Thymus (tissue), 11 donors: ENCODE data around the gene TP53I3. TPM values are rescaled to one million over a fixed set of nuclear protein-coding genes. Genes with fewer than 3 reads are reported as not detected.

ENCODE experiments used
- DNase-seq, 9 donors: peaks; one replicate each; pipeline ENCODE4 v3.0.0-alpha.2; 2013; ENCODE audit warnings: low spot score in 9 of 9, low read depth in 6 of 9, missing footprints in 1 of 9
- H3K27ac ChIP-seq, 2 donors: one replicate each; pipeline ENCODE4 v1.5.1; 2013; ENCODE audit warnings: control low read depth in 1 of 2, low read depth in 1 of 2, low read length in 1 of 2, mild to moderate bottlenecking in 1 of 2, moderate library complexity in 1 of 2
- H3K27me3 ChIP-seq, 2 donors: one replicate each; pipeline ENCODE4 v1.5.1; 2013; ENCODE audit warnings: low read length in 1 of 2; ENCODE audit not compliant: control insufficient read depth in 2 of 2, insufficient read depth in 1 of 2
- H3K36me3 ChIP-seq, 2 donors: one replicate each; pipeline ENCODE4 v1.5.1; 2013; ENCODE audit warnings: low read length in 1 of 2, mild to moderate bottlenecking in 1 of 2, moderate library complexity in 1 of 2; ENCODE audit not compliant: control insufficient read depth in 2 of 2, insufficient read depth in 2 of 2
- H3K4me1 ChIP-seq, 2 donors: one replicate each; pipeline ENCODE4 v1.5.1; 2013; ENCODE audit warnings: low read length in 2 of 2; ENCODE audit not compliant: control insufficient read depth in 2 of 2, insufficient read depth in 2 of 2
- H3K4me3 ChIP-seq, 2 donors: one replicate each; pipeline ENCODE4 v1.5.1; 2013; ENCODE audit warnings: low read length in 2 of 2, control low read depth in 1 of 2, mild to moderate bottlenecking in 1 of 2
- H3K9me3 ChIP-seq, 2 donors: one replicate each; pipeline ENCODE4 v1.5.1; 2013; ENCODE audit warnings: low read length in 1 of 2, mild to moderate bottlenecking in 1 of 2; ENCODE audit not compliant: control insufficient read depth in 2 of 2, insufficient read depth in 1 of 2
- WGBS: extraction: QIAGEN DNeasy Blood & Tissue Kit; methylation state at CpG from one replicate; pipeline ENCODE4 v1.1.7; 2013; 5-methylcytosine and 5-hydroxymethylcytosine counted together
- polyA plus RNA-seq: library from polyadenylated mRNA; stranded (reverse); fragments of 200-250 nt; gene quantifications from one replicate; pipeline ENCODE4 v1.2.3, GENCODE V29; 2013
- total RNA-seq: library from RNA; stranded (reverse); fragments of 120-200 nt; gene quantifications from one replicate; pipeline ENCODE4 v1.2.4, GENCODE V29; 2013
- donor health status: healthy.

Gene TP53I3
- total and polyA plus RNA-seq, 2 donors, result 30.0 to 31.3 TPM

DNA sequence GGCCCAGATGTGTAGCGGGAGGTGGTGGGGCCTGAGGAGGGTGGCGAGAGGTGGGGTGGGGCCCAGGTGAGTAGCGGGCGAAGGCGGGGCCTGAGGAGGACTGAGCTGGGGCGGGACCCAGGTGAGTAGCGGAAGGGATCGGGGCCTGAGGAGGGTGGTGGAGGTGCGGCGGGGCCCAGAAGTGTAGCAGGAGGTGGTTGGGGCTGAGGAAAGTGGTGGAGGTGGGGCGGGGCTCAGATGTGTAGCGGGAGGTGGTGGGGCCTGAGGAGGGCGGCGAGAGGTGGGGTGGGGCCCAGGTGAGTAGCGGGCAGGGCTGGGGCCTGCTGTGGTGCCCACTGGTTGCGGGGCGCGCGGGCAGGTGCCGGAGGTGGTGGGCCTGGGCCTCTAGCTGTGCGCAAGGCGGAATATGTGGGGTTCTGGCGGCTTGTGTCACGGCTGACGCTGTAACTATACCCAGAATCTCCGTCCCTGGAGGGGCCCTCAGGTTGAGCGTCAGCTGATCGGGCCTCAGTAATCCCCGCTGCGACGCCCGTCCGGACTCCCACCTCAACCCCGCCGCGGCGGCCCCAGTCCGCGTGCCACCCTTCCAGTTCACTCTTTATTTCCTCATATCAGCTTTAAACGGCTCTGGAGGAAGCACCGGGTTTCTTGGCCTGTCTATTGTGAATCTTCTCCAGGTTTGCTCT lies 7.6 kb downstream of the TP53I3 start:
- Histone ChIP-seq H3K27me3 (no peaks in the 10 kb centered on the region), H3K36me3 (peaks cover 3 to 25% of the 10 kb centered on the region in 2 donors), H3K4me1 (peaks cover 3 to 11% of the 10 kb centered on the region in 2 donors), H3K4me3 (peak overlapping the region; percentile 81), H3K27ac (peak overlapping the region; percentile 91 to 92), H3K9me3 (no peaks in the 10 kb centered on the region)
- WGBS, result 2% methylated on average over 41 of the region's 41 CpGs
- DNase-seq, result peak in 2 of 9 donors; percentile 8 to 25

DNA sequence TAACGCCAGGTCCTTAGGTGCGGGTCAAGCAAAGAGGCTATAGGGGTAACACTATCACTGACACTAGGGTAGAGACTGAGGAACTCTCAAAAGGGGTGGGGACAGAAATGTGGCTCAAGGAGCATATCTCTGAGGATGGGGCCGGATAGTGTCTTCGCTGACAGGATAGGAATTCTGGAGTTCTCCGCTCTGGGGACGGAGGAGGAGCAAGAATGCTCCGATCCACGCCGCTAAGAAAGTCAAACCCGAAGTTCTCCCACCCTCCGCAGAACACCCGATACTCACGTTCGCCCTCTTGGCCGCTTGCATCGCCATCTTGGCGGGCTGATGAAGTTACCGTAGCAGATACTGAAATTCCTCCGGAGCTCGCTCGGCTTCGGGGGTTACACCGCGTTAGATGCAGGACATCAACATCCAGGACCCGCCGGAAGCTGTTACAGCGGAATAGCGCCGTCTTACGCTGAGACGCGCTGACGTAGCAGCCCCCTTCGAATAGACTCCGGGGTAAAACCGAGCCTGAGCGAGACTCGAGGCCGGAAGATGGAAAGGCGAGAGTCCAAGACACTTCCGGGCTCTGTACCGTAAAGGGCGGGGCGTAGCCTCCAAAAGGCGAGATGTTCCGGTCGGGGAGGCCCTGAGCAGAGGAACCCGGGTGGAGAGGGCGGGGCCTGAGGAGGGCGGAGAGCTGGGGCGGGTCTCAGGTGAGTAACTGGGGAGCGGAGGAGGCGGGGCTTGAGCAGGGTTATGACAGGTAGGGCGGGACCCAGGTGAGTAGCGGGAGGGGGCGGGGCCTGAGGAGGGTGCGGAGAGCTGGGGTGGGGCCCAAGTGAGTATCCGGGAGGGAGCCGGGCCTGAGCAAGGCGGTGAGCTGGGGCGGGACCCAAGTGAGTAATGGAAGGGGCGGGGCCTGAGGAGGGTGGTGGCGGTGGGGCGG lies 8.5 kb downstream of the TP53I3 start, which contains the start of gene SF3B6:
SF3B6 (minus strand) TSS at position 412 of the 934 bp plus-strand sequence; CDS start at position 315, 97 bp downstream.
- Histone ChIP-seq H3K36me3 (peaks cover 6 to 25% of the 10 kb centered on the region in 2 donors), H3K4me1 (peaks cover 3 to 11% of the 10 kb centered on the region in 2 donors), H3K27ac (peak within 1 kb of the TSS; percentile 92 to 96), H3K9me3 (no peaks in the 10 kb centered on the region), H3K4me3 (peak within 1 kb of the TSS; percentile 81), H3K27me3 (no peaks in the 10 kb centered on the region)
- WGBS, result under 1% methylated on average over 64 of the region's 64 CpGs
- DNase-seq, result peak; percentile 97 to 100 (median 99)

DNA sequence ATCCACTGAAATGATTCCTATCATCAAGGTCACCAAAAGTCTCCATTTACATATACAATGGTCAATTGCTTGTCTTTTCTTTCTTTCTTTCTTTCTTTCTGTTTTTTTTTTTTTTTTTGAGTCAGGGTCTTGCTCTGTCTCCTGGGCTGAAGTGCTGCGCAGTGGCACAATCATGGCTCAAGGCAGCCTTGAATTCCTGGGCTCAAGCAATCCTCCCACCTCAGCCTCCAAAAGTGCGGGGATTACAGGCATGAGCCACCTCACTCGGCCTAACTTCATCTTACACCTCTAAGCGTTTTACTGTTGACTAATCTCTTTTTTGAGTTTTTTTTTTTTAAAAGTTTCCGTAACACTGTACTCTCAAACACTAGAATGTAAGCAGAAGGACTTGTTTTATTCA lies 9.4 kb downstream of the TP53I3 start:
- H3K36me3 ChIP-seq, result peaks cover 5 to 25% of the 10 kb centered on the region in 2 donors
- no peaks in the 10 kb centered on the region for H3K27me3 ChIP-seq
- peaks cover 3 to 11% of the 10 kb centered on the region in 2 donors for H3K4me1 ChIP-seq
- no peaks in the 10 kb centered on the region for H3K9me3 ChIP-seq
- no peak overlapping the region for H3K27ac ChIP-seq
- peak overlapping the region; percentile 81 for H3K4me3 ChIP-seq
- no peak for DNase-seq
- 83% methylated on average over 5 of the region's 5 CpGs for WGBS

DNA sequence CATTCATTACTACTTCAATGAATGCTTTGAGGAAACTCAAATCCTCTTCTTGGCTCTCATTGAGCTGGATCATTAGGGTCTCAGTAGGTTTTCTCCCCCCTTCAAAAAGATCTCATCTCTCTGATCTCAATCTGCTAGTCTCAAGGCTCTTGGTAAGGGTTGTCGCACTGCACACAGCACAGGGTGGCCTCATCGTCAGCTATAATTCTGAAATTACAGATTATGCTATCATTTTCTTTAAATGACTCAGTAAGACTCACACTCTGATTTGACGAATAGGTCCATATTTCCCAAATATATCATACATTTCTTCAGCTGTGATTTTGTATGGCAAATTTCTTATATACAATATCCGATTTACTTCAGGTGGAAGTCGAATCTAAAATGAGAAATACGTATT lies 10.8 kb downstream of the TP53I3 start:
- H3K36me3 ChIP-seq, result peaks cover 14 to 31% of the 10 kb centered on the region in 2 donors
- no peak overlapping the region for H3K27ac ChIP-seq
- no peak for DNase-seq
- H3K4me3 ChIP-seq, result no peak overlapping the region
- WGBS, result 96% methylated on average over 6 of the region's 6 CpGs
- no peaks in the 10 kb centered on the region for H3K9me3 ChIP-seq
- peaks cover 3 to 11% of the 10 kb centered on the region in 2 donors for H3K4me1 ChIP-seq
- H3K27me3 ChIP-seq, result no peaks in the 10 kb centered on the region

DNA sequence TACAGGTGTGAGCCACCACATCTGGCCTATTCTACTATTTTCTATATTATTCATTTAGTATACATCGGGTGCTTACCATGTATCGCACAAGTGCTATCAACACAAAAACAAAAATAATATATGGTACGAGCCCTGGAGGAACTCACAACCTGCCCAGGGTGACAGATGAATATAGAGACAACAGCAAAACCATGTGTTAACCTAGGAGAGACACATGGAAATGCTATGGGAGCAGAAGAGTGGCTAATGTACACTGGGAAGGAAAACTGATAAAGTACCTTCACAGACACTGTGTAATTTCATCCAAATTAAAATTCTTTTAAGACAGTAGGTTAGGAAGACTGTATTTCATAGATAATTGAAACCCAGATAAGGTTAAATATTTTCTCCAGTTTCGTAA lies 12.4 kb downstream of the TP53I3 start:
- Histone ChIP-seq H3K27me3 (no peaks in the 10 kb centered on the region), H3K27ac (no peak overlapping the region), H3K4me3 (no peak overlapping the region), H3K9me3 (no peaks in the 10 kb centered on the region), H3K4me1 (peaks cover 3 to 7% of the 10 kb centered on the region in 2 donors), H3K36me3 (peaks cover 24 to 40% of the 10 kb centered on the region in 2 donors)
- DNase-seq, result no peak
- 92% methylated on average over 4 of the region's 4 CpGs for WGBS

DNA sequence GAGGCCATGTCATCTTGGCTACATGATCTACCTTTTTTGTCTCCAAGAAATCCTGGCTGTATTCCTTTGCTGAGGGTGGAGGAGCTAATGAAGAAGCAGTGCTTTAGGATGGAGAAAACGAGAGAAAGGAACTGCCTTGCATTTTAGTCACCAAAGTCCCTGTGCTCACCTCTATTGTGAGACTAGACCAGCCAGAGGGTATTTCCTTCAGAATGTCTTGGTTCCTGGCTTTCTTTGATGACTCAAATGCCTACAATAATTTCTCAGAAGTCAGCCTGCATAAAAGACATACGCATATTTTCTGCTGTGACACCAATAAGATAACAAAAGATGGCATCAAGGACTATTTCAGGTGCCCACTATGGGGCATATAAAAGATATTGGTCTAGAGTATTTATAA lies 19.3 kb downstream of the TP53I3 start:
- no peaks in the 10 kb centered on the region for H3K27me3 ChIP-seq
- peaks cover 28 to 42% of the 10 kb centered on the region in 2 donors for H3K36me3 ChIP-seq
- no peak overlapping the region for H3K4me3 ChIP-seq
- H3K9me3 ChIP-seq, result no peaks in the 10 kb centered on the region
- DNase-seq, result no peak
- no peak overlapping the region for H3K27ac ChIP-seq
- H3K4me1 ChIP-seq, result no peaks in the 10 kb centered on the region
- 94% methylated on average over 2 of the region's 2 CpGs for WGBS

DNA sequence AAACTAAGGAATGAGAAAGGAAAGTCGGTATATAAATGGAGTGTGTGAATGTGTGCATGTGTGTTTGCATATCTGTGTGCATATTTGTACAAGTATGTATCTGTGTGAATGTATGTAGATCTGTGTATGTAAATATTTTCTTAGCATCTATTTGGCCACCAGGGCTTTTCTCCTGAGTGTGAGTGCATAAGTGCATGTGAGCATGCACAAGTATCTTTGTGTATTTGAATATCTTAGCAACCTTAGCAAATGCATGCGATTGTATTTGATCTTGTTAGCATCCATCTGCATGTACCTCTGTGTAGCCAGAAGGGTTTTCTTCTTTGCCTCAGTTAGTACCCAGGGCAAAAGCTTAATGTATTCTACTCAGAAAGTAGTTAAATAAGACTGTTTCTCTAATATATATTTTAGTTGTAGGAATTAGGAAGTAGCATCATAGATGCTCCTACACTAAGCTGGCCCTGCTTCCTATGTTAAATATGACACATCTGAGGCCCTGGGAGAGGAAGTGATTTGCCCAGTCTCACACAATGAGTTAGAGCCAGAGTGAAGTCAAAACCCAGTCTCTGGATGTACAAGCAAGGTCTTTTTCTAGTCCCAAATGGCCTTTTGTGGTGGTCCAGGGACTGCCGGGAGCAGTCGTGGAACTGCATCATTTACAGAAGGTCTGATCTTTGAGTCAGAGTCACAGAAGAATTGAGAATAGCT lies 25.9 kb downstream of the TP53I3 start:
- DNase-seq, result no peak
- no peak overlapping the region for H3K27ac ChIP-seq
- H3K36me3 ChIP-seq, result peaks cover 0 to 2% of the 10 kb centered on the region in 2 donors
- WGBS, result 96% methylated on average over 4 of the region's 4 CpGs
- H3K27me3 ChIP-seq, result peaks cover 0 to 3% of the 10 kb centered on the region in 2 donors
- H3K4me1 ChIP-seq, result no peaks in the 10 kb centered on the region
- no peak overlapping the region for H3K4me3 ChIP-seq
- H3K9me3 ChIP-seq, result no peaks in the 10 kb centered on the region

DNA sequence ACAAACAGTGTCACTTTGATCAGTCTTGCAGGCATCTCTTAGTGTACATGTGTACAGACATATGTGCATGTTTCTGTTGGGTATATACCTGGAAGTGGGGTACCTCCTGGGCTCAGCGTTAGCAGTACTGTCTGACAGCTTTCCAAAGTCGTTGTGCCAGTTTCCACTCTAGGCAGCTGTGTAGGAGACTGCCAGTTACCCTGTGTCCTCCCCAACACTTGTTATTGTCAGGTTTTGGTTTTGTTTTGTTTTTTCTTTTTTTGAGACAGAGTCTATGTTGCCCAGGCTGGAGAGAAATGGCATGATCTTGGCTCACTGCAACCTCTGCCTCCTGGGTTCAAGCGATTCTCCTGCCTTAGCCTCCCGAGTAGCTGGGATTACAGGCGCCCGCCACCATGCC lies 28.9 kb downstream of the TP53I3 start:
- Histone ChIP-seq H3K27me3 (peaks cover 1 to 24% of the 10 kb centered on the region in 2 donors), H3K4me3 (no peak overlapping the region), H3K27ac (no peak overlapping the region), H3K36me3 (no peaks in the 10 kb centered on the region), H3K9me3 (no peaks in the 10 kb centered on the region), H3K4me1 (no peaks in the 10 kb centered on the region)
- WGBS, result 88% methylated on average over 6 of the region's 6 CpGs
- DNase-seq, result no peak
